Measurements from ENCODE around the gene HES3.
A peak's percentile ranks its signal among the peaks of the same experiment; 100 is the strongest.

The HES3 gene

DNA sequence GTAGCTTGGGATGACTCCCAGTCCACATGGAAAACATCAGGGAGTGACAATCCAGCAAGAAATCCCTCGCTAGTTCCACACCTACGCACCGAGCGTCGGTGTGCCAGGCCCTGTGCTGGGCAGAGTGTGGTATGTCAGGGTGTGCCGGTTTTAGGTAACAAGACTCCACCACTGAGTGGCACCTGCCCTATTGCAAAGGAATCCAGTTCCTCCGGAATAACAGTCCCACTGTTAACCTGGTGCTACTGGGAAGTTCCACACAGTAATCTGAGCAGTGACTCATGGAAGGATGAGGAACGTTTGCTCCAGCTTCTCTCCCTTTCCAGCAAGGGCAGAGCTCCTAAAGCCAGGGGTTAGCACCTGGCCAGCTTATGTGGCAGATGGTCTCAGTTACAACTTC, 23.7 kb upstream of the HES3 start:
- no peak for DNase-seq

DNA sequence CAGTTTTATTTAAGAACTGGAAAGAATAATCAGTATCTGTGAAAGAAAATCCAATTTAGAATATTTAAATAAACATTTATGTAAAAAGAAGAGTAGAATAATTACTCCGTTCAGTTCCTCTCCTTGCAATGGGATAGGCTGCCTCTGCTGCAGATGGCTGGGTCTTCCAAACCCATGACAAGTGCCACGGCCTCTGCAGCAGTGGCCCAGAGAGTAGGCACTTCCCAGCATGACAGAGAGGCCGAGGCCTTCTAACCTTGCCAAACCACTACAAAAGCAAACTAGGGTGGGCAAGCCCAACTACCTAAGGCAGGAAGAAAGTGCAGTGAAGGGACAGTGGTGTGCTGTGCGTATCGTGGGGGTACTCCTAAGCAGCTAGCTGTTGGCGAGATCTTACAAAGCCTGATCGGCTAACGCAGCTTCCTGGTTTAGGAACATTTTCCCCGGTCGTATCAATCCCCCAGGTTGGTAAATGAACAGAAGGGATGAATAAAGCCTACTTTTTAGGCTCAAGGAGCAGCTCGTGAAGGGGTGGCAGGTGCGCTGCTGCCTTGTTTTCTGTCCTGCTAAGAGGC, 22.7 kb upstream of the HES3 start:
- no peak for DNase-seq

DNA sequence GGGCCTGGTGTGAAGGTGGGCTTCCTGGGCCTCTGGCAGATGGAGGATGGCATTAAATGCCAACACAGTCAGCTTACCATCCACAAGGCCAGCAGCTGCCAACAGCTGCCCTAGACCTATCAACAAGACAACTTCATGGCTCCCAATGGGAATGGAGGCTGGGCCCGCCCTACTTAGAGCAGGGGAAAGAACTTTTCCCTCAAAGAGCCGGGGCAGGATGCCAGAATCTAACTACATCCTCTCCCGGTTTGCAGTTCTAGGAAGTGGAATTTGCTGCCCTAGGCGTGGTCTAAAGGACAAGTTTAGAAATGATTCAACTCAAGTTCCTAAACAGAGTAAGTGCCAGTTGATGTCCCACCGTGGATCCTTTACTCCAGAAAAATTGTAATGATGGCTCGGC, 21.3 kb upstream of the HES3 start:
- DNase-seq: no peak

DNA sequence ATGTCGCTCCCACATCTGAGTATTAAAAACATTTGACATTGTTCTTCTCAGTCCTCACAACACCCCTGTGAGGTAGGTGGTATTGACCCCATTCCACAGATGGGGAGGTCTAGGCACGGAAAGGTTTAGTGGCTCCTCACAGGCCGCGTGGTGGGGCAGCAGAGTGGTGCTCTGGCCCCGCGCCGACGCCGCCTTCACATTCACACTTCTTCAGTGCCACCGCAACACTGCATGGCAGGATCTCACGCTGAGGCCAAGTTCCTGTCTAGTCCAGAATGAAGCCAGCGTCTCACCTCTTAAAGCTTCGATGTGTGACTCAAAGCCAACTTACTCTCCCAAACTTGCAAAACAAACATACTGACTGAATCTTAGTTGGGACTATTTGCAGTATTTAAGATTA, 20.4 kb upstream of the HES3 start:
- no peak for DNase-seq

DNA sequence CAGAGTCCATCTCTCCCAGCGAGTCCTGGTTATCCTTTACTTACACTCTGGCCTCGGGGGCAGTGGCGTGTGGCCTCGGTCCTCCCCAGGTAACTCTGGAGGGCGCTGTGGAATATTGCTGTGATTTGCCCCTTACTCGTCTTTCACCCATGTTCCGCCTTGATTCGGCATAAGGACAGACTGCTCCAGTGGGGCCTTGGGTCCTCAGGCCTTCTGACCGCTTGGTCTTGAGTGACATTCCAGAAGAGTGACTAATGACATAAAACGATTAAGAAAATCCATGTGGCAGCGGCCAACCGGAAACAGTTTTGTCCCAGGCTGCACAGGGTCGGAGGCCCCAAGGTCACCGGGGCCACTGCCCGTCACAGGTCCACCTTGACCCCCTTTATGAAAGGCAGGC, 19.3 kb upstream of the HES3 start:
- no peak for DNase-seq

DNA sequence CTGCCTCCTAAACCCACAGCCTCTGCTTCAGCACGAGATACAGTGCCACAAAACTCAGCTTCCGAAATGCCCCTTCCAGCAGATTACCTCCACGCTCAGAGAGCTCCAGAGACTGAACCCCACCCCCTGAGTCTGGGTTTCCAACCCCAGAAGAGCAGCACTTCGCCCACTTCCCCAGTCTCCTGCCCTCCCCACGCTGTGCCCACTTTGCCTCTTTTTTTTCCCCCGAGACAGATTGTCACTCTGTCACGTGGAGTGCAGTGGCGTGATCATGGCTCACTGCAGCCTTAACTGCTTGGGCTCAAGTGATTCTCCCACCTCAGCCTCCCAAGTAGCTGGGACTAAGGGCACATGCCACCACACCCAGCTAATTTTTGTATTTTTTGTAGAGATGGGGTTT, 18.3 kb upstream of the HES3 start:
- DNase-seq: no peak

DNA sequence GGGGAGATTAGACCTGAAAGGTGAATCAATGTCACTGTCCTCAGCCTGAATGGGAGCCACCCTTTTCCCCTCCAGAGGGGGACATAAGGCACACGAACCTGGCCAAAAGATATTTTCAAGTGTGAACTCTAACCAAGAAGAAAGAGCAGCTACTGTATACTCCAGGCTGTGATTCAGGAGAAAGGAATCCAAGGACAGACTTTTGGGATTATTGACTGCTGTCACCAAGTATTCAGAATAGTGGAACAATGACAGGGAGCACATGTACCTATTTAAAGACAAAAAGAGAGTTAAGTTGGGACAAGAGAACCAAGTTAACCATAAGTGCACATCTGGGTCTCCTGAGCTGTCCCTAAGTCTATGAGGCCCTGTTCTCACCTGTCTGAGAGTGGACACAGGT, 10.6 kb upstream of the HES3 start:
- DNase-seq: no peak

DNA sequence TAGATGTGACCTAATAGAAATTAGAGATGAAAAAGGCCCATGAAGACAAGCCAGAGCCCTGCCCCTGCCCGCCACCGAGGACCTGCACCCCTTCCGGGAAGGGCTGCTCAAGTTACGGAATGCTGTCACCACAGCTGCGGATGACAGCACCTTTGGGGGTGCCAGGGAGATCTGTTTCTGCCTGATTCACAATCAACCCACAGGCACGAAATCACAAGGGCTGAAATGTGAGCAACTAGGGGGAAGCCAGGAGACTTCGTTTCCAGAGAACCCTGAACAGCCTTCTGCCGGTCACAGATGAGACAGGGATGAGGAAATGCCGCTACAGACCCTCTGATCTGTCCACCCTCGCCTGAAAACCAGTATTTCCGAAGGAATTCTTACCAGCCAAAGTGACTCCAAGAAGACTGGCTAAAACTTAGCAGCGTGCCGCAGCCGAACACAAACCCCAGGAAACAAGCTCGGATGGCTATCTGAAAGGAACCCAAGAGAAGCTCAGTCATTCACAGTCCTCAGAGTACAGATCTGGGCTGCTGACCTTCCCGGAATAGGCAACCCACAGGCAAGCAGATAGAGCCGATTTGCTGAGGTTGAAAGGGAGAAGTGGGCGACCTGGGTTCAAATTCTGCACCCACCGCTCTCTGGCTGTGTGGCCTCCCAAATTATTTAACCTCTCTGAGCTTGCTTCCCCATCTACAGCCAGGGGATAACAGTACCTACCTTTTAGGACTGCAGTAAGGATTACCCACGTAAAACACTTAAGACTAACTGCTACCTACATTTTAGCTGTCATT, 9.3 kb upstream of the HES3 start:
- DNase-seq: no peak

DNA sequence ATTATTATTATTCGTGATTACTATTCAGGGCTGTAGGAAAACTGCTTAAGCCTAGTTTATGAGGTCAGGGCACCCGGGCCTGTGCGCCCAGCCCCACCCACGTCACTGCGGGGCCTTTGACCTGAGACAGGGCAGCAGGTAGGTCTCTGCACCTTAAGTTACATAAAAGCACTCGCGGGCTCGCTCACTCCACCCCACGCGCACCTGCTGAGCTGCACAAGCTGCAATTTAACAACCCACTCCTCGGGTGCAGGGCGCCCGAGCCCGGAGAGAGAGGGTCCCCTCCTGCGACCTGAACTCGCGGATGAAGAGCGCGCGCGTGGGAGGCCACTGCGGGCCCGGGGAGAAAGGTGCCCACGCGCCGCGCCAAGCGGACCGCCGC, 8.7 kb upstream of the HES3 start:
- no peak for DNase-seq

DNA sequence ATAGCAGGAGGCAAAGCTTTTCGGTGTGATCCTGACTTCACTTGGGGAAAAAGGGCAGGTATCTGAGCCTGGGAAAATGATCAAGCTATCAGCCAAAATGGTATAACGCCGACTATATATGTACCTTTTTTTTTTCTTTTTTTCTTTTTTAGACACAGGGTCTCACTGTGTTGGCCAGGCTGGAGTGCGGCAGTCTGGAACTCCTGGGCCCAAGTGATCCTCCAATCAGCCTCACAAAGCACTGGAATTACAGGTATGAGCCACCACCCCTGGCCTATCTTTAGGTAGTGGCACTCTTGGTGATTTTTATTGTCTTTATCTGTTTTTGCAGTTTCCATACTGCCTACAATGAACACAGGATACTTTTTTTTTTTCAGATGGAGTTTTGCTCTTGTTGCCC, 6.9 kb upstream of the HES3 start:
- no peak for DNase-seq

DNA sequence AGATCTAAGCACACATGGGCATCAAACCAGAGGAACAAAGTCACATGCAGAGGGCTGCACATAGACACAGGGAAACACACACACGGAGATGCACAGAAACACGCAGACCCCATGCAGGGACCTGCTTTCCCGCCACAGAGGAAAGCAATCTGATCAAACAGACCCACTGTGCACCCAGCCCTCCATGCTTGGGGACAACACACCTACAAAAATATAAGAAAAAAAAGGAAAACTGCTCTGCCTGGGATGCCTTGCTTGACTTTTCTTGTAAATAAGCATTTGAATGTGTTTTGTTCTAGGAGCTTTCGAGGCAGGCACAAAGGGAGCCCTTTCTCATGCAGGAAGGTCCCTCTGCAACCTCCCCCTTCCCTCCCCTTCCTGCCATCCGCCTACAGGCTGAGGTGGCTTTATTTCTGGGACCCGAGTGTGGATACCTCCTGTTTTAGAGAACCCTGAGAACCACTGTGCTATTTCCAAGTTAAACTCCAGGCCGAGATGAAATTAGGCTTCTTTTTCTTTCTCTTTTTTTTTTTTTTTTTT, 4.7 kb upstream of the HES3 start:
- no peak for DNase-seq

DNA sequence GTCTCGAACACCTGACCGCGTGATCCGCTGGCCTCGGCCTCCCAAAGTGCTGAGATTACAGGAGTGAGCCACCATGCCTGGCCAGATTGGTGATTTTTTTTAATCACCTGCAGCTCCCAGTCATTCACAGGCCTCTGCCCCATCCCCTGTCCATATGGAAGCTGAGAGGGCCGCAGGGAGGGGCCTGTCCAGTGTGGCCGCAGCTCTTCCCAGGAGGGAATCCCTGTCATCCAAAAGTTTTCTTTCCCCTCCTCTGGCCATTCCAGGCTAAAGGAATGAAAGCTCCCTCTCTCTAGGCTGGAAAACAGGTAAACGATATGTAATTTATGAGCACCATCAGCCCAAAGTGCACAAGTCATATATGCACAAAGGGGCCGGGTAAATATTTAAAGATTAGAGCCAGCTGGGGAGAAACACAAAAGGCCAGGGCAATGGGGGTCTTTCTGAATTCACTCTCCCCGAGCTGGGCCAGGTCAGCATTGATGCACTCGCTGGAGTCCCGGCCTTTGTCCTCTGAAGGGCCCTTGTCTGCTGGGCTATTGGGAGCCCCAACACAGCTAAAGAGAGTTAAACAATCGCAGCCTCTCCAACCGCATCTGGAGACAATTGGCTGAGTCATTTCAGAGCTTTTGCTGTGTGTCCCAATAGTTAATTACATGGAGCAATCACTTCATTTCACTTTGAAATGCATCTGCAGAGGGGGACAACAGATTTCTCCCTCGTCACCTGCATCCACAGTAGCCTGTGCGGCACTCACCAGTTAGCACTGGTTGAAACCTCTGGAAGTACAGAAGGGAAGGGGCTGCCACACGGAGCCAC, 3.8 kb upstream of the HES3 start:
- DNase-seq: no peak

DNA sequence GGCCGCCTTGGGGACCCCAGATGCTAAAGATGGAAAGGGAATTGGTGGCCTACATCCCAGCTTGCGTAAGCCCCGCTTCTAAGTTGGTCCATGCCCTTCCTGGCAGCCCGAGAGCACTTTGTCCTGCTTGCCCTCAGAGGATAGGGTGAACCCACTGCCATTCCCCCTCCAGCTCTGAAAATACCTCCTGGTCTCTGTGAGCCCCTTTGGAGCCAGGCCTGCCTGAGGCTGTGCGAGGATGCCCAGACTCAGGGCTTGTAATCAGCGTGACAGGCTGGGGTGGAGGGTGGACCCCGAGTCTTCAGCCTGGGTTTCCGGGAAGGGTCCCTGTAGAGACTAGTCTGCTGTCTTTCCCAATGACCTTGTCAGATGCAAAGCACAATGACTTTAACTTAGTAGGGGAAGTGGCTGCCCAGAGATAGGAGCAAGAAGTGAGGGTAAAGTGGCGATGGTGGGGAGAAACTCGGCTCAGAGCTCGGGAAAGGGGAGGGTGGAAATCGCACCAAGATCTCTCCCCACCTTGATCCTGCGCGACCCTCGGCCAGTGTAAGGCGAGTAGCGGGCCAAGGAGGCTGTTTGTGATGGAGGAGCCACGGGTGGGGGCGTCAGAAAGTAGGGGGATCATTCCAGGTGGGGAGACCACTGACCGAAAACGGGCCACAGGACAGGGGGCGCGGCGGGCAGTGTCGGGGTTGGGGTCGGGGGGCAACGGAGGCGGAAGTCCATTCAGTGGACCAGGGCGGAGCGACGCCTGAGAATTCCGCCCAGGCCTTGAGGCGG, 2.7 kb upstream of the HES3 start:
- no peak for DNase-seq

DNA sequence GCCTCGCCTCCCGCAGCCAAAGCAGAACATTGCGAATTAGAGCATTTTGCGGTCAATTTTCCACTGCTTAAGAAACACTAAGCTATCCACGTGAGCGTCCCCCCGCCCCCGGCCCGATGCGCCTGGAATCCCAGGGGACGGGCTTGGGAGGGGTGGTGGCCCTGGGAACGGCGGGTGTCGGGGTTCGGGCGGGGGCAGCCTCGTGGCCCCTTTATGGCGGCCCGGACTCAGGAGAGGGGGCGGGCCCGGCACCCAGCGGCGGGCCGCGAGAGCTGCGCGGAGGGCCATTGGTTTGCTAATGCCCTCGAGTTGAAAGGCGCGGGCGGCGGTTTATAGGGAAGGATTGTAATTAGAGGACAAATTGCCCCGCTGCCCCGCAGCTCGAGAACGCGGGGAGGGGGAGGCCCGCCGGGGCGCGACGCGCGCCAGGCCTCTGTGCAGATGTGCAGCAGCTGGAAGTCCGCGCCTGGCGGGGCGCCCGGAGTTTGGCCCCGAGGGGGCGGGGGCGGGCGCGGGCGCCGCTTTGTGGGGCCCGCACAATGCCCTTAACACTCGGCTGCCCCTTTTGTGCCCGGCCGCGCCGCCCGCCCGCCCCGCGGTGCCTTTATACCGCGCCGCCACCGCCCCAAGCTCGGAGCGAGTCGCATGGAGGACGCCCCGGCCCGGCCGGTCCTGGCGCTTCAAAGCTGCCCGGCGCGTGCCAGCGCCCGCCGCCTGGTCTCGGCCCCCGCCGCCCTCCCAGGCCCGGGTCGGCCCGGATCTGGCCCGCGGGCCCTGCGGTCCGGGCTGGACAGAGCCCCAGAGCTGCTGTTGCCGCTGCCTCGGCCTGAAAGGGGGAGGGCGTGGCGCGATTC, 1.9 kb upstream of the HES3 start:
- DNase-seq: no peak

DNA sequence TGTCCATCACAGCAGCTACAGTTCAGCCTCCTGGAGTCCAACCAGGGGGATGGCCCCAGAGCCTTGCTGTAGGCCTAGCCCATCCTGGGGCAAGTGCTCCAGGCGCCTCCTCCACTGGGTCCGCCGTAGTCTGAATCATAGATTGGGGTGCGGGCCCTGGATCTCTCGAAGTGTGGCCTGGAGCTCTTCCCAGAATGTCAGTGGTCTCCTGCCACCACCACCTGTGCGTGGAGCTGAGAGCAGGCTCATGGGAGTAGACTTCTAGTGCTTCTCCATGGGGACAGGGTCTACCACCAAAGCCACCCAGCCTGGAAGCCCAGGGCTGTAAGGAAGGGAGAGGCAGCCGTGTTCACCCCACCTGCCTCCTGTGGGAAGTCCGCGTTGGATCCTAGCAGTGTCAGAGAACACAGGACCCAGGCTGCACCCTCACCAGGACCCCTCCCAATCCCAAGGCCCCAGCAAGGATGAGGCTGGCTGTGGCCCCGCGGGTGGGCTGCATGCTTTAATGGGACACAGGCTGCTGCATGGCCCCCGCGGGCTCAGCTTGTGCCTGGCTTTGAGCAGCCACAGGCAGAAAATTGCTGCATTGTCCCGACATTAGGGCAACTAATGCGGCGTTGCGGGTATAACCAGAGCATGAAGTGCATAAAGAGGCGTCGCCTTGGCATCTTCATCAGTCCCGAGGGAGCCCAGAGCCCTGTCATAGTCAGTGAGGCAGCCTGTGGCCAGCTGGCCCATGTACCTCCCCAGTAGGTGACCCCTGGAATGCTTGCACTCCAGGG, 735 bp upstream of the HES3 start:
- no peak for DNase-seq

DNA sequence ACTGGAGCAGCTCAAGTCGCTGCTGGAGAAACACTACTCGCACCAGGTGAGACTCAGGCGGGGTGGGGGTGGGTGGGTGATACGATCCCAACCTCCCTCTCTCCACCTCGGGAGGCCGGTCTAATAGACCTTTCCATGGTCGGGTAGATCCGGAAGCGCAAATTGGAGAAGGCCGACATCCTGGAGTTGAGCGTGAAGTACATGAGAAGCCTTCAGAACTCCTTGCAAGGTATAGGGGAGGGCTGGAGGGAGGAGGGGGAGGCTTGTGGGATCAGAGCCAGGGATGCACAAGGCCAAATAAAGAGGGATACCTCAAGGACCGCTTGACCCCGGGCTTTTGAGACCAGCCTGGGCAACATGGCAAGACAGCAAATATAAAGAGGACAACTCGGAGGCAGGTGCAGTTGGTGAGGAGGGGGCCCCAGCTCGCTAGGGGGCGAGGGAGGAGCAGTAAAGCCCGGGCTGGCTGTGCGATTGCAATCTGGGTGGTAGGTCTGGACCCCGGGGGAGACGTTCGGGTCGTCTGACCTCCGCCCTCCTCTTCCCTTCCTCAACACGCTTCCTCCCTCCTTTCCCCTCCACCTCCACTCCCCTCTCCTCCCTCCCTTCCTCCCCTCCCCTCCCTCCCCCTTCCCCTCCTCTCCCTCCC, 546 bp downstream of the HES3 start:
- DNase-seq: no peak

DNA sequence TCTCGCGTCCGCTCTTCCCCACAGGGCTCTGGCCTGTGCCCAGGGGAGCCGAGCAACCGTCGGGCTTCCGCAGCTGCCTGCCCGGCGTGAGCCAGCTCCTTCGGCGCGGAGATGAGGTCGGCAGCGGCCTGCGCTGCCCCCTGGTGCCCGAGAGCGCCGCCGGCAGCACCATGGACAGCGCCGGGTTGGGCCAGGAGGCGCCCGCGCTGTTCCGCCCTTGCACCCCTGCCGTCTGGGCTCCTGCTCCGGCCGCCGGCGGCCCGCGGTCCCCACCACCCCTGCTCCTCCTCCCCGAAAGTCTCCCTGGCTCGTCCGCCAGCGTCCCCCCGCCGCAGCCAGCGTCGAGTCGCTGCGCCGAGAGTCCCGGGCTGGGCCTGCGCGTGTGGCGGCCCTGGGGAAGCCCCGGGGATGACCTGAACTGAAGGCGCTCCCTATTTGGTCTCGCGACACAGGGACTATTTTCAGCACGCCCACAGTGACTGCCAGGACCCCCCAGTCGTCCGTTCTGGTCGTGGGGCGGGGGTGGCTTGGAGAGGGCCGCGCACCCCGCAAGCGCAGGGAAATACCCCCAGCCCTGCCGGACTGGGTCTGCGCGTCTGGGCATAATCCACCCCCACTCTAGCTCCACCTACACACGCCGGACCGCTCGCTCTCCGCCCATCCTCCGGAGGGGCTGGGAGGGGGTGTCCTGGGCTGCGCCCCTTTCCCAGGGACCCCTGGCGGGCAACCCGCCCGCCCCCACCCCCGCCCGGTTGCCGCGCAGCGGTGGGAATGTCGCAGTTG, 1.3 kb downstream of the HES3 start:
- no peak for DNase-seq

DNA sequence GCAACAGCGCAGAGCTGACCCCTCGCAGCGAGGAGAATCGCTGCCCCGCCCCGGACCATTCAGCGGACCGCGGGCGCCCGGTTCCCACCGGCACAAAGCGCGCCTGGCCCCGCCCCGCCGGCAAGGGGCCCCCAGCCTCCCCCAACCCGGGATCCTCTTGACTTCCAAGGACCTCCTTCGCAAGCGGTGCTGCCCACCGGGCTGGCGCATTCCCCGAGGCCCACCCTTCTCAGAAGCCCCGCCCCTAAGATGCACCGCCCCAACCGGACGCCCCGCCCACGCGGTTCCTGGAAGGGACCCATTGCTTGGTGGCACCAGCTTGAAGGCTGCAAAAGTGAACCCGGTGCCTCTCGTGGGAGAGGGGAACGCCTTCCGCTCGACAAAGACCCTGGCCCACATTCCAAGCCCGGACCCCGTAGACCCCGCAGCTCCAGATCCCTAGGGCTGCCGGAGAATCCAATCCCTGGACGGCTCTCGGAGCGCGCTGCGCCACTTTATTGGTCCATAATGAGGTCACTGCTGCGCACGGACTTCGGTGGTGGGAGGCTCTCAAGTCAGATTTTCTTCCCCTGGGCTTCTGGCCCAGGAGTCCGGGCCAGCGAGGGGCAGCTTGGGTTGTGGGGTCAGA, 2.0 kb downstream of the HES3 start:
- peak; percentile 45 for DNase-seq

Measured in NCI-H2029 treated with DMSO at 0.1 percent for 48 hours (cell line).